ENCODE results near the gene SLC25A47. TPM values are rescaled to one million over a fixed set of nuclear protein-coding genes. Genes with fewer than 3 reads are reported as not detected.

SLC25A47 gene, protein sequence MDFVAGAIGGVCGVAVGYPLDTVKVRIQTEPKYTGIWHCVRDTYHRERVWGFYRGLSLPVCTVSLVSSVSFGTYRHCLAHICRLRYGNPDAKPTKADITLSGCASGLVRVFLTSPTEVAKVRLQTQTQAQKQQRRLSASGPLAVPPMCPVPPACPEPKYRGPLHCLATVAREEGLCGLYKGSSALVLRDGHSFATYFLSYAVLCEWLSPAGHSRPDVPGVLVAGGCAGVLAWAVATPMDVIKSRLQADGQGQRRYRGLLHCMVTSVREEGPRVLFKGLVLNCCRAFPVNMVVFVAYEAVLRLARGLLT
- under 0.01 TPM in 1 of 2 replicates, not detected in the other for total RNA-seq

GRCh38 chr14:100323121-100323941, at the start of gene SLC25A47:
Gene SLC25A47 (plus strand): TSS chr14:100323339. CDS start chr14:100323415, 76 bp downstream.

DNA sequence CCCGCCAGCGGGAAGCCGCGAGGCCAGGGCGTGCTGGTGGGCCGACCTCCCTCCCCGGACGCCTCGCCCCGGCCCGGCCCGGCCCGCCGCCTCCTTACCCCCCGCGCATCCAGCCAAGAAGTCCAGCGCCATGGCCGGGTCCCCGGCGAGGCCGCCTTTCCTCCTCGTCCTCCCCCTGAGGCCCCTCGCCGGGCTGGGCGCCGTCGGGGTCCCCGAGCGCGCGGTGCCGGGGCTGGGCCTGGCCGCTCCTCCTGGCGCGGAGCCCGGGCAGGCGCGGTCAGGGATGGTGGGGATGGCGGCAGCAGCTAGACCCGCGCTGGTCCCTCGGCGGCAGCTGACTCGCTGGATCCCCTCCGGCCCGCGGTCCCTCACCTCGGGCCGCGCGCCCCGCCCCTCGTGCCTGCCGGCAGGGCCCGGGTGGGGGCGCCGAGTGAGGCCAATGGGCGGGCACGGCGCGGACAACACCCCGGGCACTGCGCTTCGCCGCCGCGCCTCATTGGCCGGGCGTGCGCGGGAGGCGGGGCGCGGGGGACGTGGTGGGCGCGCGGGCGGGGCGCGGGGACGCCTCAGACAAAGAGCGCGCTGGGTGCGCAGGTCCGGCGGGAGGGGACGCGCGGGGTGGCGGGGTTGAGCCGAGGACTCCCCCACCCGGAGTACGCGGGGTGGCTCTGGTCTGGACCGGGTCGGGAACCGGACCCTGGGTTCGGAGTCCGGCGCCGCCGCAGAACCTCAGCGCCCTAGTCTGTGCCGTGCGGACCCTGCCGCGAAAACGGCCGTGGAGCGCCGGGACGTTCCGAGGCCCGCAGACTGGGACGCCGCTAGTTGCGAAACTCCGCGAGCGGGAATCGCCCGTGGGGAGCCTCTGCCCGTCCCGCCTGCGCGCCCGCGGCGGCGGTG, 16.8 kb upstream of the SLC25A47 start, which contains the start of gene SLC25A29:
Gene SLC25A29, minus strand, starts transcription at position 344 of the 897 bp plus-strand sequence. Its CDS starts 212 bp downstream, at position 132.

GRCh38 chr14:100375963-100376735, 53.0 kb downstream of the SLC25A47 start, which contains the start of gene WDR25:
Gene WDR25 (plus strand): TSS chr14:100376485.

Other genes starting within 250 kb of the SLC25A47 start
- gene DEGS2, start 163.7 kb upstream of the SLC25A47 start, total RNA-seq, result under 0.01 and 0.28 TPM in 2 replicates
- 37.8 and 39.7 TPM in 2 replicates for gene YY1, start 84.2 kb upstream of the SLC25A47 start, total RNA-seq
- 6.3 and 24.2 TPM in 2 replicates for gene SLC25A29, start 16.9 kb upstream of the SLC25A47 start, total RNA-seq
- gene WDR25, start 53.1 kb downstream of the SLC25A47 start, total RNA-seq, result 11.7 and 13.5 TPM in 2 replicates